ENCODE results near the gene HERC5.
"Not testable (repeated sequence)": the region's sequence is repeated elsewhere in the genome, so short reads cannot be mapped to it uniquely, and the experiment has no call there.

The HERC5 gene

GRCh38 chr4:88435987-88436693 lies 20.8 kb upstream of the HERC5 start:
- no peak overlapping the region for H3K4me2 ChIP-seq (ENCODE audit: low read length)
- no peaks in the 10 kb centered on the region for H3K27me3 ChIP-seq (ENCODE audit: control insufficient read depth, insufficient read depth, low read length)
- H3K9ac ChIP-seq (ENCODE audit: low read depth, low read length): no peak overlapping the region
- H3K9me3 ChIP-seq (replicated peaks; ENCODE audit: low read length): no peaks in the 10 kb centered on the region
- no peaks in the 10 kb centered on the region for H3K36me3 ChIP-seq (ENCODE audit: insufficient read depth, low read length)
- no peak overlapping the region for H3K4me3 ChIP-seq (ENCODE audit: low read length)
- no peaks in the 10 kb centered on the region for H3K4me1 ChIP-seq (ENCODE audit: control insufficient read depth, insufficient read depth, low read length)

DNA sequence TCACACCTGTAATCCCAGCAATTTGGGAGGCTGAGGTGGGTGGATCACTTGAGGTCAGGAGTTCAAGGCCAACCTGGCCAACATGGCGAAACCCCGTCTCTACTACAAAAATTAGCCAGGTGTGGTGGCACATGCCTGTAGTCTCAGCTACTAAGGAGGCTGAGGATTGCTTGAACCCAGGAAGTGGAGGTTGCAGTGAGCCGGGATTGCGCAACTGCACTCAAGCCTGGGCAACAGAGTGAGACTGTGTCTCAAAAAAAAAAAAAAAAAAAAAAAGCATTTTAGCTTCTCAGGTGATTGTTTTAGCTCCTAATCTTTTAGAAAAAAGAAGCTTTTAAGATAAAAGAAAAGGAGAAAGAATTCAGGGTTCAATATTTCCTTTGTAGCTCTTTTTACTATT lies 19.0 kb upstream of the HERC5 start:
- not testable (repeated sequence) for H3K4me3 ChIP-seq (ENCODE audit: low read length); H3K27me3 ChIP-seq (ENCODE audit: control insufficient read depth, insufficient read depth, low read length); H3K9me3 ChIP-seq (replicated peaks; ENCODE audit: low read length); H3K36me3 ChIP-seq (ENCODE audit: insufficient read depth, low read length); H3K4me1 ChIP-seq (ENCODE audit: control insufficient read depth, insufficient read depth, low read length); H3K9ac ChIP-seq (ENCODE audit: low read depth, low read length); H3K4me2 ChIP-seq (ENCODE audit: low read length)

- H3K9ac ChIP-seq (ENCODE audit: low read depth, low read length): no peak overlapping the region
- no peaks in the 10 kb centered on the region for H3K4me1 ChIP-seq (ENCODE audit: control insufficient read depth, insufficient read depth, low read length)
- no peaks in the 10 kb centered on the region for H3K9me3 ChIP-seq (replicated peaks; ENCODE audit: low read length)
- H3K4me3 ChIP-seq (ENCODE audit: low read length): no peak overlapping the region
- H3K27me3 ChIP-seq (ENCODE audit: control insufficient read depth, insufficient read depth, low read length): no peaks in the 10 kb centered on the region
- no peak overlapping the region for H3K4me2 ChIP-seq (ENCODE audit: low read length)
- no peaks in the 10 kb centered on the region for H3K36me3 ChIP-seq (ENCODE audit: insufficient read depth, low read length)
These were observed 17.7 kb upstream of the HERC5 start for GRCh38 chr4:88439161-88439760.

GRCh38 chr4:88440146-88440545 lies 16.8 kb upstream of the HERC5 start:
- Histone ChIP-seq H3K4me2 (ENCODE audit: low read length) (no peak overlapping the region), H3K9ac (ENCODE audit: low read depth, low read length) (no peak overlapping the region), H3K36me3 (ENCODE audit: insufficient read depth, low read length) (no peaks in the 10 kb centered on the region), H3K9me3 (replicated peaks; ENCODE audit: low read length) (no peaks in the 10 kb centered on the region), H3K27me3 (ENCODE audit: control insufficient read depth, insufficient read depth, low read length) (no peaks in the 10 kb centered on the region), H3K4me1 (ENCODE audit: control insufficient read depth, insufficient read depth, low read length) (no peaks in the 10 kb centered on the region), H3K4me3 (ENCODE audit: low read length) (no peak overlapping the region)

DNA sequence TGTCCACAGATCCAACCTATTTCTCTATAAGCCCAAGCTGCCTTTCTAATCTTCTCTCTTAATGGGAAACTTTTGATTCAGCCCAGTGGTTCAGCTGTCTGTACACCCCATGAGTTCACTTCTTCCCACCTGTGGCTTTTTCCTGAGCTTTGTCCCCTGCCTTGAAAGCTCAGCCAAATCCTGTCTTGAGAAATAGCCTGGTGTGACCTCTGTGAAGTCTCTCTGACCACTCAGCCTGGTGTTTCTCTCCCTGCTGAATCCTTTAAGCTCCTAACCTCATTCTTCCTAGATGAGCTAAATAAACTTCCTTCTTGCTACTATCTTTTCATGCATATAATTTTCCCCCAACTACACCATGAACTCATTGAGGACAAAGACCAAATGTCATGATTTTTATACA lies 15.2 kb upstream of the HERC5 start:
- Histone ChIP-seq H3K4me1 (ENCODE audit: control insufficient read depth, insufficient read depth, low read length) (no peaks in the 10 kb centered on the region), H3K9ac (ENCODE audit: low read depth, low read length) (no peak overlapping the region), H3K27me3 (ENCODE audit: control insufficient read depth, insufficient read depth, low read length) (no peaks in the 10 kb centered on the region), H3K4me3 (ENCODE audit: low read length) (no peak overlapping the region), H3K9me3 (replicated peaks; ENCODE audit: low read length) (no peaks in the 10 kb centered on the region), H3K4me2 (ENCODE audit: low read length) (no peak overlapping the region), H3K36me3 (ENCODE audit: insufficient read depth, low read length) (no peaks in the 10 kb centered on the region)

- H3K4me2 ChIP-seq (ENCODE audit: low read length): no peak overlapping the region
- no peaks in the 10 kb centered on the region for H3K9me3 ChIP-seq (replicated peaks; ENCODE audit: low read length)
- no peaks in the 10 kb centered on the region for H3K36me3 ChIP-seq (ENCODE audit: insufficient read depth, low read length)
- no peak overlapping the region for H3K4me3 ChIP-seq (ENCODE audit: low read length)
- no peaks in the 10 kb centered on the region for H3K4me1 ChIP-seq (ENCODE audit: control insufficient read depth, insufficient read depth, low read length)
- H3K9ac ChIP-seq (ENCODE audit: low read depth, low read length): no peak overlapping the region
- H3K27me3 ChIP-seq (ENCODE audit: control insufficient read depth, insufficient read depth, low read length): no peaks in the 10 kb centered on the region
These were observed 14.2 kb upstream of the HERC5 start for GRCh38 chr4:88442689-88443191.

DNA sequence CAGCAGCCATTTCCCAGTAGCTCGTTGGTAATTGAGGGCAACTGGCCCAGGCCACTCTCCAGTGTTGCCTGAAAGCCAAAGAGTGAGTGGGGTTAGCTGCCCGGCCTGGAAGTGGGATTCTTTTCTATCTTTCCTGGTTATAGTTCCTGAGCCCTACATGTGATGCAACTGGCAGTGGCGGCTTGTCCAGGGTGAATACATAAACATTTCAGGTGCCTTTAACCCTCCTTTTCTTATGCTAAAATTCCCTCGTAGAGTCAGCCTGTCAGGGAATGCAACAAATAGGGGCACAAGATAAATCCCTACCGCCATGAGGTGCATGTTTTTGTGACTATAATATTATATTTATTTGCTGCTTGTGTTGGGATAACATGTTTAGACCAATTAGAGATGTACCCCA lies 13.4 kb upstream of the HERC5 start:
- Histone ChIP-seq H3K9me3 (replicated peaks; ENCODE audit: low read length) (no peaks in the 10 kb centered on the region), H3K4me1 (ENCODE audit: control insufficient read depth, insufficient read depth, low read length) (no peaks in the 10 kb centered on the region), H3K27me3 (ENCODE audit: control insufficient read depth, insufficient read depth, low read length) (no peaks in the 10 kb centered on the region), H3K36me3 (ENCODE audit: insufficient read depth, low read length) (no peaks in the 10 kb centered on the region), H3K4me3 (ENCODE audit: low read length) (no peak overlapping the region), H3K4me2 (ENCODE audit: low read length) (no peak overlapping the region), H3K9ac (ENCODE audit: low read depth, low read length) (no peak overlapping the region)

DNA sequence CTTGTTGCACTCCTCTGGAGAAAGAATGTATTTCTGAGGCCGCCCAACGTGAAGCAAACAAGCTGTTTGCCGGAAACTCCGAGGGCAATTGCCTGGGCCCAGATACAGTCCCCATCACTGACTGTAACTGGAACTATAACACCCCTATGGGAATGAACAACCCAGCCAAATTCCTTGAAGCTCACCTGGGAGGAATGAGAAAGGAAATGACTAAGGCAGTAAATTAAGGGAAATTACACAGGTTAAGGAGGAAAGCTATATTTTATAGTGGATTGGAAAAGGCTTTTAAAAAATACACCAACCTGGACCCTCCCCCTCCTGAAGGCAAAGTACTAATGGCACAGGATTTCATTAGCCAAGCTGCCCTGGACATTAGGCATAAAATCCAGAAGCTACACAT lies 11.7 kb upstream of the HERC5 start:
- H3K4me2 ChIP-seq (ENCODE audit: low read length): no peak overlapping the region
- H3K4me1 ChIP-seq (ENCODE audit: control insufficient read depth, insufficient read depth, low read length): no peaks in the 10 kb centered on the region
- no peaks in the 10 kb centered on the region for H3K9me3 ChIP-seq (replicated peaks; ENCODE audit: low read length)

DNA sequence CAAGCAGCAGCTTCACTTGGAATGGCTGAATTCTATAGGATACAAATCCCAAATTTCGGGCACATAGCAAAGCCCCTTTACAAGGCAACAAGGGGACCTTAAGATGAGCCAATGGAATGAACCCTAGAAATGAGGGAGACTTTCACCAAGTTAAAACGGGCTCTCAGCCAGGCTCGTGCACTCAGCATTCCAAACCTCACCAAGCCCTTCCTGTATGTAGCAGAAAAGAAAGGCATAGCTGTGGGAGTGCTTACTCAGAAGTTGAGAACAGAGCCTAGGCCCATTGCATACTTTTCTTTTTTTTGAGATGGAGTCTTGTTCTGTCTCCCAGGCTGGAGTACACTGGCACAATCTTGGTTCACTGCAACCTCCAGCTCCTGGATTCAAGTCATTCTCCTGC lies 10.8 kb upstream of the HERC5 start:
- no peaks in the 10 kb centered on the region for H3K36me3 ChIP-seq (ENCODE audit: insufficient read depth, low read length)
- H3K4me2 ChIP-seq (ENCODE audit: low read length): no peak overlapping the region
- no peaks in the 10 kb centered on the region for H3K4me1 ChIP-seq (ENCODE audit: control insufficient read depth, insufficient read depth, low read length)
- H3K27me3 ChIP-seq (ENCODE audit: control insufficient read depth, insufficient read depth, low read length): no peaks in the 10 kb centered on the region
- no peak overlapping the region for H3K4me3 ChIP-seq (ENCODE audit: low read length)
- no peak overlapping the region for H3K9ac ChIP-seq (ENCODE audit: low read depth, low read length)
- no peaks in the 10 kb centered on the region for H3K9me3 ChIP-seq (replicated peaks; ENCODE audit: low read length)

More for the DNA sequence above, 11.7 kb upstream of the HERC5 start:
- H3K4me3 ChIP-seq (ENCODE audit: low read length): no peak overlapping the region
- no peaks in the 10 kb centered on the region for H3K27me3 ChIP-seq (ENCODE audit: control insufficient read depth, insufficient read depth, low read length)
- H3K36me3 ChIP-seq (ENCODE audit: insufficient read depth, low read length): no peaks in the 10 kb centered on the region
- H3K9ac ChIP-seq (ENCODE audit: low read depth, low read length): no peak overlapping the region

DNA sequence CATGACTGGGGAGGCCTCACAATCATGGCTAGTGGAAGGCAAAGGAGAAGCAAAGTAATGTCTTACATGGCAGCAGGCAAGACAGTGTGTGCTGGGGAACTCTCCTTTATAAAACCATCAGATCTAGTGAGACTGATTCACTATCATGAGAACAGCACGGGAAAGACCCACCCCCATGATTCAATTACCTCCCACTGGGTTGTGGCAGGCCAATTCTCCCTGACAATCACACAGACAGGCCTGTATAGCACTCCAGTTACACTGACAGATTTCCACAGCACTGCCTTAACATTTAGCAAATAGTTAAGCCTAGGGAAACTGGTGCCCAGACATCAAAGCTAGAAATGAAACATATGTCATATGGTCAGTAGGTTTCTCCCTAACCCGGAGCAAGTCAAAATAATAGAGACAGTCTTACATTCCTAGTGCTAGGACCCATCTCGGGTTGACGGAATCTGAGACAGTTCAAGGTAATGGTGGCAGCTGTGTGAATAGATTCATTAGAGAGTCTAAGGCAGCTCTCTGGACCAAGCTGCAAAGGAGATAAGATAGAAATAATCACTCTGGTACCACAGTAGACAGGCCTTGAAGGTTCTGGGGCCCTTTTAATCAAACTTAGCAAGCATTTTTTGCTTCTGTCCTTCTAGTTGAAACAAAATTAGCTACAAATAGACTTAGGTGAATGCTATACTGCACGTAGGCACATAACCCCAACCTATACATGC lies 9.4 kb upstream of the HERC5 start:
- H3K27me3 ChIP-seq (ENCODE audit: control insufficient read depth, insufficient read depth, low read length): no peaks in the 10 kb centered on the region
- no peak overlapping the region for H3K9ac ChIP-seq (ENCODE audit: low read depth, low read length)
- no peaks in the 10 kb centered on the region for H3K9me3 ChIP-seq (replicated peaks; ENCODE audit: low read length)
- no peaks in the 10 kb centered on the region for H3K4me1 ChIP-seq (ENCODE audit: control insufficient read depth, insufficient read depth, low read length)
- no peak overlapping the region for H3K4me2 ChIP-seq (ENCODE audit: low read length)
- no peaks in the 10 kb centered on the region for H3K36me3 ChIP-seq (ENCODE audit: insufficient read depth, low read length)
- no peak overlapping the region for H3K4me3 ChIP-seq (ENCODE audit: low read length)

DNA sequence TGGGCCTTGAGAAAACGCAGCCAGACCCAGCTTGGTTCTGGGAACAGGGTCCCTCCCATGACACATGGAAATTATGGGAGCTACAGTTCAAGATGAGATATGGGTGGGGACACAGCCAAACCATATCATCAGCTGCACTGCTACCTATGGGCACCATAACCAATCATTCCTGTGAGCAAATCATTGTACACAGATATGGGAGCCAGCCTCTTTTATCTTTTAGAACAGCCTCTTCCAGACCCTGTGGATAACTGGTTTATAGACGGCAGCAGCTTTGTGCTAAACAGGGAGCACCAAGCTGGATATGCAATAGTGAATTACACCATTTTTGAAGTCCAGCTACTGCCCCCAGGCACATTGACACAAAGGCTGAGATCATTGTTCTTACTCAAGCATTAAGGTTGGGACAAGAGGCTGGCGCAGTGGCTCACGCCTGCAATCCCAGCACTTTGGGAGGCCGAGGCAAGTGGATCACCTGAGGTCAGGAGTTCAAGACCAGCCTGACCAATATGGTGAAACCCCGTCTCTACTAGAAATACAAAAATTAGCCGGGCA lies 8.6 kb upstream of the HERC5 start:
- H3K36me3 ChIP-seq (ENCODE audit: insufficient read depth, low read length); H3K4me2 ChIP-seq (ENCODE audit: low read length); H3K27me3 ChIP-seq (ENCODE audit: control insufficient read depth, insufficient read depth, low read length); H3K4me1 ChIP-seq (ENCODE audit: control insufficient read depth, insufficient read depth, low read length); H3K4me3 ChIP-seq (ENCODE audit: low read length); H3K9ac ChIP-seq (ENCODE audit: low read depth, low read length); H3K9me3 ChIP-seq (replicated peaks; ENCODE audit: low read length): not testable (repeated sequence)

All from skeletal muscle satellite cell (primary cell).